HepG2 (cell line): ENCODE results near the gene MAPK11. TPM values are rescaled to one million over a fixed set of nuclear protein-coding genes. Genes with fewer than 3 reads are reported as not detected.

Experiments
- CERS6 ChIP-seq: sonication (generic); formaldehyde crosslinking; IDR thresholded peaks from 2 replicates; pipeline ENCODE4 v1.5.0; 2020; ENCODE audit warnings: missing genetic modification reagents
- GATAD2A ChIP-seq: IDR thresholded peaks from 2 replicates; pipeline ENCODE4 v1.6.1; 2016
- HNRNPK ChIP-seq: fragments of 200-400 bp; formaldehyde crosslinking; IDR thresholded peaks from 2 replicates; pipeline ENCODE4 v1.6.1; 2018; ENCODE audit warnings: low read length, low read depth, moderate library complexity, mild to moderate bottlenecking; ENCODE audit not compliant: poor library complexity, severe bottlenecking
- HOXA5 ChIP-seq: sonication (generic); formaldehyde crosslinking; IDR thresholded peaks from 2 replicates; pipeline ENCODE4 v1.4.0; 2020; ENCODE audit warnings: missing genetic modification reagents
- ISL2 ChIP-seq: sonication (generic); formaldehyde crosslinking; IDR thresholded peaks from 2 replicates; pipeline ENCODE4 v1.5.0; 2020; ENCODE audit warnings: missing genetic modification reagents
- KDM1A ChIP-seq: IDR thresholded peaks from 2 replicates; pipeline ENCODE4 v1.6.1; 2016; ENCODE audit warnings: missing compliant biosample characterization
- NCOA2 ChIP-seq: sonication (generic); formaldehyde crosslinking; IDR thresholded peaks from 2 replicates; pipeline ENCODE4 v1.8.0; 2022; ENCODE audit warnings: inconsistent platforms
- NFKB2 ChIP-seq: sonication (generic); formaldehyde crosslinking; IDR thresholded peaks from 2 replicates; pipeline ENCODE4 v1.4.0; 2020; ENCODE audit warnings: missing genetic modification reagents, borderline replicate concordance
- SP140L ChIP-seq: sonication (generic); formaldehyde crosslinking; IDR thresholded peaks from 2 replicates; pipeline ENCODE4 v1.4.0; 2020; ENCODE audit warnings: missing genetic modification reagents, borderline replicate concordance
- SRSF1 ChIP-seq: fragments of 200-400 bp; formaldehyde crosslinking; optimal IDR thresholded peaks from 2 replicates; pipeline ENCODE3; 2017; ENCODE audit warnings: mild to moderate bottlenecking, low read depth, low read length, moderate library complexity
- TAF1 ChIP-seq: sonication (generic); formaldehyde crosslinking; IDR thresholded peaks from 2 replicates; pipeline ENCODE4 v1.4.0; 2020; ENCODE audit warnings: missing genetic modification reagents
- TBX2 ChIP-seq: sonication (generic); formaldehyde crosslinking; IDR thresholded peaks from 2 replicates; pipeline ENCODE4 v1.5.0; 2020; ENCODE audit warnings: missing genetic modification reagents, mild to moderate bottlenecking, borderline replicate concordance
- ZBTB7B ChIP-seq: sonication (generic); formaldehyde crosslinking; IDR thresholded peaks from 2 replicates; pipeline ENCODE4 v1.4.0; 2020; ENCODE audit warnings: missing genetic modification reagents
- ZFP62 ChIP-seq: sonication (generic); formaldehyde crosslinking; IDR thresholded peaks from 2 replicates; pipeline ENCODE4 v1.4.0; 2020; ENCODE audit warnings: missing genetic modification reagents
- ZNF18 ChIP-seq: sonication (generic); formaldehyde crosslinking; IDR thresholded peaks from 2 replicates; pipeline ENCODE4 v1.8.0; 2022; ENCODE audit warnings: mild to moderate bottlenecking, missing genetic modification reagents; ENCODE audit not compliant: insufficient replicate concordance
- ZNF3 ChIP-seq: IDR thresholded peaks from 2 replicates; pipeline ENCODE4 v1.7.0; 2017; ENCODE audit warnings: inconsistent platforms
- ZNF335 ChIP-seq: sonication (generic); formaldehyde crosslinking; IDR thresholded peaks from 2 replicates; pipeline ENCODE4 v1.4.0; 2020; ENCODE audit warnings: missing genetic modification reagents
- ZNF543 ChIP-seq: sonication (generic); formaldehyde crosslinking; IDR thresholded peaks from 2 replicates; pipeline ENCODE4 v1.4.0; 2020; ENCODE audit warnings: mild to moderate bottlenecking, missing genetic modification reagents
- ZNF552 ChIP-seq: sonication (generic); formaldehyde crosslinking; IDR thresholded peaks from 2 replicates; pipeline ENCODE4 v1.9.0; 2022; ENCODE audit warnings: missing genetic modification reagents, mild to moderate bottlenecking, borderline replicate concordance
- ZNF558 ChIP-seq: sonication (generic); formaldehyde crosslinking; IDR thresholded peaks from 2 replicates; pipeline ENCODE4 v1.9.0; 2022; ENCODE audit warnings: mild to moderate bottlenecking, missing genetic modification reagents, borderline replicate concordance
- ZNF660 ChIP-seq: sonication (generic); formaldehyde crosslinking; IDR thresholded peaks from 2 replicates; pipeline ENCODE4 v1.5.1; 2020; ENCODE audit warnings: mild to moderate bottlenecking, low read depth, missing genetic modification reagents, borderline replicate concordance
- ZNF678 ChIP-seq: sonication (generic); formaldehyde crosslinking; IDR thresholded peaks from 2 replicates; pipeline ENCODE4 v1.4.0; 2020; ENCODE audit warnings: mild to moderate bottlenecking, missing genetic modification reagents
- ZNF709 ChIP-seq: sonication (generic); formaldehyde crosslinking; IDR thresholded peaks from 2 replicates; pipeline ENCODE4 v1.5.0; 2020; ENCODE audit warnings: mild to moderate bottlenecking, missing genetic modification reagents
- ZNF710 ChIP-seq: sonication (generic); formaldehyde crosslinking; IDR thresholded peaks from 2 replicates; pipeline ENCODE4 v1.5.0; 2020; ENCODE audit warnings: mild to moderate bottlenecking, missing genetic modification reagents, borderline replicate concordance
- ZNF879 ChIP-seq: sonication (generic); formaldehyde crosslinking; IDR thresholded peaks from 2 replicates; pipeline ENCODE4 v1.8.1; 2023; ENCODE audit warnings: missing genetic modification reagents
- polyA plus RNA-seq, 8 experiments: library from polyadenylated mRNA; depleted of rRNA in 3 of 8; stranded (reverse) in 7 of 8; unstranded in 1 of 8; fragments of >200 nt; fragmentation: Illumina TruSeq in 4 of 8; extraction: Trizol in 4 of 8; gene quantifications; 2 replicates each; pipeline versions ENCODE4 v1.2.1 to v1.2.3, GENCODE V29; 2011 to 2016; ENCODE audit warnings: low read depth in 4 of 8, missing spikeins in 1 of 8, mixed read lengths in 1 of 8; ENCODE audit not compliant: insufficient read depth in 1 of 8
- total RNA-seq, 5 experiments: library from RNA; depleted of rRNA; stranded (reverse); fragments of >200 nt; fragmentation: Illumina TruSeq; extraction: Trizol; gene quantifications; 2 replicates each; pipeline ENCODE4 v1.2.3, GENCODE V29; 2016; ENCODE audit warnings: low read depth in 1 of 5
- TF ChIP-seq, protein P1 (sequence below): sonication (generic); formaldehyde crosslinking; IDR thresholded peaks from 2 replicates; pipeline ENCODE4 v1.8.0; 2022; ENCODE audit warnings: mild to moderate bottlenecking, missing genetic modification reagents, moderate library complexity

Gene MAPK11
- total and polyA plus RNA-seq, 2 of the 13 experiments (the other 11 are each of a cell fraction or from before 2014, with no cell fraction given), result 0.15 to 0.17 TPM

- TF ChIP-seq TAF1 (CRISPR knock-in tag), result peak; percentile 64
- TF ChIP-seq NFKB2 (CRISPR knock-in tag), result peak; percentile 86
- peak; percentile 75 for TF ChIP-seq TBX2
- TF ChIP-seq, protein P1, sequence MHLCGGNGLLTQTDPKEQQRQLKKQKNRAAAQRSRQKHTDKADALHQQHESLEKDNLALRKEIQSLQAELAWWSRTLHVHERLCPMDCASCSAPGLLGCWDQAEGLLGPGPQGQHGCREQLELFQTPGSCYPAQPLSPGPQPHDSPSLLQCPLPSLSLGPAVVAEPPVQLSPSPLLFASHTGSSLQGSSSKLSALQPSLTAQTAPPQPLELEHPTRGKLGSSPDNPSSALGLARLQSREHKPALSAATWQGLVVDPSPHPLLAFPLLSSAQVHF, result no peak
- no peak for TF ChIP-seq ZNF558
- no peak for TF ChIP-seq HNRNPK
- peak; percentile 70; the same call in 1 of the 2 replicates for TF ChIP-seq HOXA5 (CRISPR knock-in tag)
- peak; percentile 94 for TF ChIP-seq ZNF879 (CRISPR knock-in tag)
- no peak for TF ChIP-seq ZNF552 (CRISPR knock-in tag)
- no peak for TF ChIP-seq ZBTB7B (CRISPR knock-in tag)
- no peak for TF ChIP-seq CERS6
- TF ChIP-seq SP140L, result no peak
- no peak for TF ChIP-seq ZNF660 (CRISPR knock-in tag)
- TF ChIP-seq ISL2 (CRISPR knock-in tag), result peak; percentile 32; the same call in 1 of the 2 replicates
- peak; percentile 53; the same call in 1 of the 2 replicates for TF ChIP-seq GATAD2A (CRISPR knock-in tag)
- TF ChIP-seq ZNF335 (CRISPR knock-in tag), result peak; percentile 80; the same call in 1 of the 2 replicates
- TF ChIP-seq ZNF678 (CRISPR knock-in tag), result no peak
- no peak for TF ChIP-seq ZNF3 (CRISPR knock-in tag)
- TF ChIP-seq ZFP62 (CRISPR knock-in tag), result 0 out of 2 replicates have a peak, but pooled peaks have one; percentile 52
- peak; percentile 92 for TF ChIP-seq ZNF709 (CRISPR knock-in tag)
- peak; percentile 86; the same call in 1 of the 2 replicates for TF ChIP-seq ZNF543
- no peak for TF ChIP-seq ZNF710 (CRISPR knock-in tag)
- TF ChIP-seq ZNF18, result peak; percentile 50
- TF ChIP-seq KDM1A, result no peak
- no peak for TF ChIP-seq SRSF1
- TF ChIP-seq NCOA2 (CRISPR knock-in tag), result peak; percentile 12; the same call in 1 of the 2 replicates
These were observed 25.6 kb downstream of the MAPK11 start, which contains the start of gene TUBGCP6 (continued) for GRCh38 chr22:50244420-50245213.
